ENCODE results near the gene GNA12. TPM values are rescaled to one million over a fixed set of nuclear protein-coding genes. Genes with fewer than 3 reads are reported as not detected.

GNA12 gene
- polyA plus RNA-seq, 1 experiment, result 95.3 TPM

GRCh38 chr7:2774935-2775334, 69.2 kb downstream of the GNA12 start:
- H3K36me3 ChIP-seq (ENCODE audit: control insufficient read depth, insufficient read depth, low read length), result no peaks in the 10 kb centered on the region
- POLR2A ChIA-PET, result no interaction called here
- no peak overlapping the region for H3K4me3 ChIP-seq (ENCODE audit: low read depth, low read length)
- no peak for TF ChIP-seq CTCF (IDR thresholded peaks at IDR 0.05; ENCODE audit: insufficient read depth, low read depth, low read length)
- no peak for DNase-seq (ENCODE audit: low read depth)
- no peaks in the 10 kb centered on the region for H3K27me3 ChIP-seq (ENCODE audit: control insufficient read depth, insufficient read depth, low read length)
- CTCF ChIA-PET, result interaction anchor here (0.8 kb wide), 1 partner anchor 81 kb away, joined by 5 read pairs; no protein-coding TSS in a partner anchor

- no peak for DNase-seq (ENCODE audit: low read depth)
- Histone ChIP-seq H3K27me3 (ENCODE audit: control insufficient read depth, insufficient read depth, low read length) (no peaks in the 10 kb centered on the region), H3K4me3 (ENCODE audit: low read depth, low read length) (no peak overlapping the region), H3K36me3 (ENCODE audit: control insufficient read depth, insufficient read depth, low read length) (no peaks in the 10 kb centered on the region)
- ChIA-PET CTCF (no interaction called here), POLR2A (no interaction called here)
- TF ChIP-seq CTCF (IDR thresholded peaks at IDR 0.05; ENCODE audit: insufficient read depth, low read depth, low read length), result no peak
Observed at GRCh38 chr7:2774280-2774679, 69.8 kb downstream of the GNA12 start.

- H3K27me3 ChIP-seq (ENCODE audit: control insufficient read depth, insufficient read depth, low read length), result no peaks in the 10 kb centered on the region
- no peaks in the 10 kb centered on the region for H3K36me3 ChIP-seq (ENCODE audit: control insufficient read depth, insufficient read depth, low read length)
- no peak for DNase-seq (ENCODE audit: low read depth)
- no peak for TF ChIP-seq CTCF (IDR thresholded peaks at IDR 0.05; ENCODE audit: insufficient read depth, low read depth, low read length)
- ChIA-PET CTCF (no interaction called here), POLR2A (interaction anchor here (1.6 kb wide), 1 partner anchor 10 kb away, joined by 4 read pairs; no protein-coding TSS in a partner anchor)
- no peak overlapping the region for H3K4me3 ChIP-seq (ENCODE audit: low read depth, low read length)
Observed at GRCh38 chr7:2773608-2774007, 70.5 kb downstream of the GNA12 start.

GRCh38 chr7:2771274-2771731, 72.8 kb downstream of the GNA12 start:
- POLR2A ChIA-PET, result no interaction called here
- DNase-seq (ENCODE audit: low read depth), result no peak
- Histone ChIP-seq H3K36me3 (ENCODE audit: control insufficient read depth, insufficient read depth, low read length) (no peaks in the 10 kb centered on the region), H3K4me3 (ENCODE audit: low read depth, low read length) (no peak overlapping the region), H3K27me3 (ENCODE audit: control insufficient read depth, insufficient read depth, low read length) (no peaks in the 10 kb centered on the region)
- TF ChIP-seq CTCF (IDR thresholded peaks at IDR 0.05; ENCODE audit: insufficient read depth, low read depth, low read length), result no peak
- CTCF ChIA-PET, result interaction anchor here (1.2 kb wide), 1 partner anchor 13 kb away, joined by 3 read pairs; no protein-coding TSS in a partner anchor

- no peak overlapping the region for H3K4me3 ChIP-seq (ENCODE audit: low read depth, low read length)
- H3K36me3 ChIP-seq (ENCODE audit: control insufficient read depth, insufficient read depth, low read length), result no peaks in the 10 kb centered on the region; the same call in none of the 2 replicates
- ChIA-PET POLR2A (no interaction called here), CTCF (interaction anchor here (1.5 kb wide), 1 partner anchor 57 kb away, joined by 3 read pairs; no protein-coding TSS in a partner anchor)
- H3K27me3 ChIP-seq (ENCODE audit: control insufficient read depth, insufficient read depth, low read length), result no peaks in the 10 kb centered on the region
- no peak for TF ChIP-seq CTCF (IDR thresholded peaks at IDR 0.05; ENCODE audit: insufficient read depth, low read depth, low read length)
- DNase-seq (ENCODE audit: low read depth), result no peak
Observed at GRCh38 chr7:2764621-2765020, 79.5 kb downstream of the GNA12 start.
